HL-60 (cell line): ENCODE measurements around the gene PTPRQ.

ENCODE experiments used
- DNase-seq, 2 experiments: peaks; one replicate each; pipeline ENCODE4 v3.0.0-alpha.2; 2010 to 2020; ENCODE audit warnings: low read depth in 1 of 2, low spot score in 1 of 2
- H3K27ac ChIP-seq: fragments of 250-450 bp; sonication (Bioruptor Pico); replicated peaks from 2 replicates; pipeline ENCODE4 v1.5.1; 2020; ENCODE audit warnings: mild to moderate bottlenecking, moderate library complexity
- H3K27me3 ChIP-seq: fragments of 250-450 bp; sonication (Bioruptor Pico); 2 replicates; pipeline ENCODE4 v1.5.1; 2021; ENCODE audit warnings: mild to moderate bottlenecking, moderate library complexity; ENCODE audit not compliant: insufficient read depth, poor library complexity, severe bottlenecking
- H3K4me3 ChIP-seq: replicated peaks from 2 replicates; pipeline ENCODE4 v1.5.1; 2011; ENCODE audit warnings: mild to moderate bottlenecking, control low read depth, low read length; ENCODE audit not compliant: insufficient read depth
- CTCF ChIP-seq: IDR thresholded peaks from one replicate; pipeline ENCODE4 v1.5.1; 2011; ENCODE audit warnings: low read length, control low read depth, inconsistent platforms; ENCODE audit not compliant: insufficient read depth
- GABPA ChIP-seq: IDR thresholded peaks from 2 replicates; pipeline ENCODE4 v1.6.1; 2012; ENCODE audit warnings: low read depth
- POLR2AphosphoS5 ChIP-seq: IDR thresholded peaks from 2 replicates; pipeline ENCODE4 v1.6.1; 2012; ENCODE audit warnings: low read depth
- REST ChIP-seq: IDR thresholded peaks from 2 replicates; pipeline ENCODE4 v1.6.1; 2012; ENCODE audit warnings: low read depth; ENCODE audit not compliant: insufficient replicate concordance
- SPI1 ChIP-seq: IDR thresholded peaks from 2 replicates; pipeline ENCODE4 v1.6.1; 2012; ENCODE audit warnings: low read depth, mild to moderate bottlenecking, borderline replicate concordance

PTPRQ gene

DNA sequence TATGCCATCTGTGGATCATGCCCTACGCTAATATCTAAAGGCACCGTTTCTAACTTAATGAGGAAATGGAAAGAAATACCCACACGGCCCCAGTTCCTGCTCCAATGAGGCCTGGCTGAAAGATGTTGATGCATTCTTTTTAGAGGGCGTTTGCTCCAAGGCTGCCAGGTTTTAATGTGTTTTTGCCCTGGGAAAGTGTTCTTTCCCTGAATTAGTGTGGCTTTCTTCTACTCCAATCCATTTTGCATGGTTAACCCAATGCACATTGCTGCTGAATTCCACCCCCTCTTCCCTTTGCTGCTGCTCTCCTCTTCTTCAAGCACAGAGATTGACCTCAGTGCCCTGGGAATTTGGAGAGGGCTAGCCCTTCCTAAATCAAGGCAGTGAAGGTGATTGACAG, 273.8 kb downstream of the PTPRQ start:
- Histone ChIP-seq H3K4me3 (no peak overlapping the region), H3K27ac (no peak overlapping the region), H3K27me3 (peaks cover 32% of the 10 kb centered on the region)
- no peak for DNase-seq
- TF ChIP-seq SPI1 (no peak), POLR2AphosphoS5 (no peak), REST (no peak), GABPA (no peak), CTCF (no peak)

DNA sequence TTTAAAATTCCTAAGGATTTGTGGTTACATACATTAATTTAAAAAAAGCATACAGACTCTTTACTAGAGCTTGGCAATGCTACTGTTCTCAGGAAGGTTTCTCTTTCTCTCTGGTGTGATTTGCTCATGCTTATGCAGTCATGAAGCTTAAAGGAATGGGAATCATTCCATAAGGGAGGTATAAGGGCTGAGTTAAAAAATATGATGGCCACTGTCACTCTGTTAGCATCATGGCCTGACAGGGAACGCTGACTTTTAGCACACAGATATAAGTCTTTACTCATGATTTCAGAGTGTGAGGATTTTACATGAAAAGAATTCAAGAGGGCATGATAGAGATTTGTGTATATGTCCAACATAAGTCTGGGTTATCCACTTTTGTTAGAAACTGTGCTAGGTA, 276.5 kb downstream of the PTPRQ start:
- no peak for TF ChIP-seq REST
- no peak for TF ChIP-seq GABPA
- TF ChIP-seq CTCF = no peak
- no peak for TF ChIP-seq POLR2AphosphoS5
- no peak for TF ChIP-seq SPI1
- Histone ChIP-seq H3K27ac (no peak overlapping the region), H3K4me3 (no peak overlapping the region), H3K27me3 (peaks cover 10% of the 10 kb centered on the region)
- DNase-seq = no peak

DNA sequence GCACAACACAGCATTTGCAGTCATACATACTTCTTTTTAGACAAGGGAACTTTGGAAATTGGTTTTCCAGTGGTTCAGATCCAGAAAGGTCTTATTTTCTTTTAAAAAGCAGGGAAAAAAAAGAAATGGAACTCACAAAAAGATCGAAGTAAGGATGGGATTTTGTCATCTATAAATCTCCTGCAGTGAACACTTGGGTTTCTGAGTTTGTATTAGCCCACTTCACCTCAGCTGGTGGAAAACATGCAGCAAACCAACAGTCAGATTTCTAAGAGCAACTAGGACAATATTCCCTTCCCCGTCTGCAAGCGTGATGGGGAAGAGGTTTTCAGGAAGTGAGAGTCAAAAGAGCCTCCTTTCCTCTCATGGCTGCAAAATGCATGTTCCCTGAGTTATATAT, 277.3 kb downstream of the PTPRQ start:
- Histone ChIP-seq H3K27ac (no peak overlapping the region), H3K27me3 (peaks cover 7% of the 10 kb centered on the region), H3K4me3 (no peak overlapping the region)
- TF ChIP-seq GABPA (no peak), REST (no peak), SPI1 (peak; percentile 37; the same call in 1 of the 2 replicates), POLR2AphosphoS5 (no peak)
- no peak for DNase-seq
